Mesendoderm (in vitro differentiated cells): ENCODE results near the gene IRF7.

ENCODE experiments used
- DNase-seq: peaks from one replicate; pipeline ENCODE4 v3.0.0; 2013
- H2AK5ac ChIP-seq: 2 replicates; pipeline ENCODE4 v1.6.1; 2013; ENCODE audit warnings: low read length, inconsistent platforms
- H2BK120ac ChIP-seq: 2 replicates; pipeline ENCODE4 v1.6.1; 2013; ENCODE audit warnings: low read depth, mild to moderate bottlenecking, low read length, moderate library complexity, mixed read lengths
- H2BK15ac ChIP-seq: replicated peaks from 2 replicates; pipeline ENCODE4 v1.6.1; 2013; ENCODE audit warnings: low read depth, mild to moderate bottlenecking, moderate library complexity
- H2BK5ac ChIP-seq: 2 replicates; pipeline ENCODE4 v1.6.1; 2013; ENCODE audit warnings: low read length, inconsistent platforms
- H3K18ac ChIP-seq: 2 replicates; pipeline ENCODE4 v1.6.1; 2013; ENCODE audit warnings: mild to moderate bottlenecking, low read length, mixed read lengths
- H3K23ac ChIP-seq: one replicate; pipeline ENCODE4 v1.6.1; 2013; ENCODE audit warnings: low read length
- H3K27ac ChIP-seq: 2 replicates; pipeline ENCODE4 v1.5.1; 2013; ENCODE audit warnings: low read depth, mild to moderate bottlenecking, inconsistent platforms, low read length, moderate library complexity
- H3K27me3 ChIP-seq: 2 replicates; pipeline ENCODE4 v1.6.1; 2013; ENCODE audit warnings: low read length, control low read depth, mild to moderate bottlenecking, inconsistent platforms; ENCODE audit not compliant: insufficient read depth, poor library complexity
- H3K36me3 ChIP-seq: 2 replicates; pipeline ENCODE4 v1.6.1; 2013; ENCODE audit warnings: low read length, inconsistent platforms; ENCODE audit not compliant: control insufficient read depth, insufficient read depth
- H3K4ac ChIP-seq: one replicate; pipeline ENCODE4 v1.6.1; 2013; ENCODE audit warnings: low read depth, mild to moderate bottlenecking, low read length, moderate library complexity
- H3K4me1 ChIP-seq: 2 replicates; pipeline ENCODE4 v1.6.1; 2013; ENCODE audit warnings: low read depth, low read length, inconsistent platforms; ENCODE audit not compliant: control insufficient read depth
- H3K4me2 ChIP-seq: 2 replicates; pipeline ENCODE4 v1.6.1; 2013; ENCODE audit warnings: low read length
- H3K4me3 ChIP-seq: 2 replicates; pipeline ENCODE4 v1.5.1; 2013; ENCODE audit warnings: mild to moderate bottlenecking, low read length
- H3K56ac ChIP-seq: one replicate; pipeline ENCODE4 v1.6.1; 2013; ENCODE audit warnings: low read length
- H3K79me1 ChIP-seq: 2 replicates; pipeline ENCODE4 v1.6.1; 2013; ENCODE audit warnings: low read length, inconsistent platforms
- H3K79me2 ChIP-seq: 2 replicates; pipeline ENCODE4 v1.6.1; 2013; ENCODE audit warnings: mild to moderate bottlenecking, low read length; ENCODE audit not compliant: control insufficient read depth, insufficient read depth
- H3K9ac ChIP-seq: 2 replicates; pipeline ENCODE4 v1.6.1; 2013; ENCODE audit warnings: low read length, inconsistent platforms
- H4K5ac ChIP-seq: one replicate; pipeline ENCODE4 v1.6.1; 2013; ENCODE audit warnings: low read length
- H4K8ac ChIP-seq: one replicate; pipeline ENCODE4 v1.6.1; 2013; ENCODE audit warnings: low read depth, mild to moderate bottlenecking, control low read depth, low read length, moderate library complexity
- WGBS: extraction: QIAGEN DNeasy Blood & Tissue Kit; methylation state at CpG from one replicate; pipeline ENCODE4 v1.1.7; 2013; ENCODE audit warnings: low lambda C conversion rate, missing lambda C conversion rate; ENCODE audit not compliant: insufficient coverage; ENCODE audit errors: extremely low coverage; 5-methylcytosine and 5-hydroxymethylcytosine counted together

The IRF7 gene

DNA sequence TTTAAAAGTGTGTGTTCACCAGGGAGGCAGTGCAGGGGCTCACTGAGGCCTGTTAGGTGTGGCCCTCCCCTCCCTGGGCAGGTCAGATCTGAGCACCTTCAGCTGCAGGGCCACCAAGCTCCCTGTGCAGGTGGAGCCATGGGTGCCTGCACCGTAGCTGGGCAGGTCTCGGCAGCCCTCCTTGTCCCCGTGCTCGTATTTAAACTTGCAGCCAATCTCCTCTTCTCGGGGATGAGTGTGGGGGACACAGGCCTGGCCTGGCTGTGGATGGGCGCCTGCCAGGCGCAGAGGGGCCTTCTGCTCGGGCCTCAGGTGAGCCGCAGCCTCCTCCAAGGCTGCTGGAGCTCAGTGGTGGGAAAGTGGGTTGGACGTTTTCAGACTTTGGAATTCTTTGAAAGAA is 20.4 kb downstream of the IRF7 start:
- Histone ChIP-seq H2BK120ac (no peak overlapping the region), H3K4me2 (no peak overlapping the region), H3K23ac (no peak overlapping the region), H3K36me3 (peaks cover 34% of the 10 kb centered on the region), H3K4me1 (no peaks in the 10 kb centered on the region), H3K9ac (no peak overlapping the region), H3K27me3 (no peaks in the 10 kb centered on the region), H3K4ac (no peak overlapping the region), H3K4me3 (no peak overlapping the region), H2BK15ac (no peak overlapping the region), H3K56ac (no peak overlapping the region), H2AK5ac (no peak overlapping the region), H3K79me1 (peaks cover 5% of the 10 kb centered on the region), H4K8ac (no peak overlapping the region), H4K5ac (no peak overlapping the region), H3K27ac (no peak overlapping the region), H2BK5ac (no peak overlapping the region), H3K18ac (no peak overlapping the region), H3K79me2 (no peaks in the 10 kb centered on the region)
- DNase-seq: no peak
- WGBS: no CpG with 5 or more reads among the region's 10 CpGs

DNA sequence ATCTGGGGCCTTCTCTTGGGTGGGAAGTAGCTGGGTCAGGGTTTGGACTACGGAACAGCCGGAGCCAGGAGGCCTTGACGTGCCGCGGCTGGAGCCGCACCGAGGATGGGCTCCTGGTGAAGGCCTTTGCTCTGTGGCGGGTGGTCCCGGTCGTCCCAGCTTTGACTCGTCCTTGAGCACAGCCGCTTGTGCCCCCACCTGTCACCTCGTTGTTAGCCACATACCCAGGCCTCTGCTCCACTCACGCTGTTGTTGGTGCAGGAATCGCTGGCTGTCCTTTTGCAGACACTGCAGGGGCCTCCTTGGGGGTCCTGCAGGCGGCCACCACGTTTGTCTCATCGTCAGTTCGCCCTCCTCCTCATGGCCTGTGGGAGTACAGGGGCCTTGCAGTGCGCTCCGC is 22.4 kb downstream of the IRF7 start:
- DNase-seq: no peak
- Histone ChIP-seq H3K79me1 (peaks cover 9% of the 10 kb centered on the region), H2BK120ac (no peak overlapping the region), H3K79me2 (no peaks in the 10 kb centered on the region), H4K8ac (no peak overlapping the region), H3K27ac (no peak overlapping the region), H3K4me3 (no peak overlapping the region), H2BK5ac (no peak overlapping the region), H3K56ac (no peak overlapping the region), H3K36me3 (peaks cover 36% of the 10 kb centered on the region), H2BK15ac (no peak overlapping the region), H3K18ac (no peak overlapping the region), H3K4me2 (no peak overlapping the region), H3K9ac (no peak overlapping the region), H3K27me3 (no peaks in the 10 kb centered on the region), H2AK5ac (no peak overlapping the region), H3K4me1 (no peaks in the 10 kb centered on the region), H4K5ac (no peak overlapping the region), H3K4ac (no peak overlapping the region), H3K23ac (no peak overlapping the region)
- WGBS: no CpG with 5 or more reads among the region's 21 CpGs

DNA sequence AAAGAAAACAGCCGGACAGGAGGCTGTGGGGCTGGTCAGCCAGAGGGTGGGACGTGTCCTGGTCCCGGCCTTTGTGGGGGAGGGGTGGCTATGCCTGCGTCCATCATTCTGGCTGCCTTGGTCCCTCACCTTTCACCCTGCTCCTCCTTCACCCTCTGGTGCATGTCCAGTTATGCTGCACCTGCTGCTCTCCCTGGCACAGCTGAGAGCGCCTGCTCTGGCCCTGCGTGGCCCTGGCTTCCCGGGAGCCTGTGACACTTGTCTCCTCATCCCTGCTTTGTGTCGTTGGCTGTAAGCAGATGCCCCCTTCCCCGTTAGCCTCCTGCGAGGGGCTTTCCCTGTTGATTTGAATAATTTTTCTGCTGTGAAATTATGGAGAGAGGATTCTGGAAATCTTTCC is 22.8 kb downstream of the IRF7 start:
- H3K79me1 ChIP-seq: peaks cover 11% of the 10 kb centered on the region
- H3K36me3 ChIP-seq: peaks cover 38% of the 10 kb centered on the region
- no peak overlapping the region for H3K23ac ChIP-seq
- no peak overlapping the region for H3K4ac ChIP-seq
- H3K4me1 ChIP-seq: no peaks in the 10 kb centered on the region
- no peak overlapping the region for H3K27ac ChIP-seq
- no peaks in the 10 kb centered on the region for H3K27me3 ChIP-seq
- H4K8ac ChIP-seq: no peak overlapping the region
- no peak overlapping the region for H2BK15ac ChIP-seq
- no peaks in the 10 kb centered on the region for H3K79me2 ChIP-seq
- H2AK5ac ChIP-seq: no peak overlapping the region
- no CpG with 5 or more reads among the region's 10 CpGs for WGBS
- H3K18ac ChIP-seq: no peak overlapping the region
- no peak overlapping the region for H2BK5ac ChIP-seq
- no peak overlapping the region for H3K4me2 ChIP-seq
- no peak overlapping the region for H3K4me3 ChIP-seq
- H3K9ac ChIP-seq: no peak overlapping the region
- H2BK120ac ChIP-seq: no peak overlapping the region
- H3K56ac ChIP-seq: no peak overlapping the region
- no peak overlapping the region for H4K5ac ChIP-seq
- DNase-seq: no peak

DNA sequence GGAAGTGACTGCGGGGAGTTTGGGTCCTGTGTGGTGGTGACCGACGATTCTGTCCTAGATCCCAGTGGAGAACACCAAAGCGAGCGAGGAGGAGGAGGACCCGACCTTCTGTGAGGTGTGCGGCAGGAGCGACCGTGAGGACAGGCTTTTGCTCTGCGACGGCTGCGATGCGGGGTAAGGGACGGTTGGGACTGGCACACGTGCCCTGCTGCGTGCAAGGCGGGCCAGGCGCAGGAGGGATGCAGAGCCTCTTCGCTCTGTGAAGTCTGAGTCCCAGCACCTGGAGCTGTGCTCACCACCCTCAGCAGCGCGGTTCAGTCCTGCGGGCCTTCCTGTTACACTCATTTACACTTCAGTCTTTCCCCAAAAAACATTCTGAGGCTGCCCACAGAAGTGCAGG is 23.2 kb downstream of the IRF7 start:
- Histone ChIP-seq H3K4me1 (no peaks in the 10 kb centered on the region), H3K36me3 (peaks cover 39% of the 10 kb centered on the region), H3K79me1 (peaks cover 11% of the 10 kb centered on the region), H3K27me3 (no peaks in the 10 kb centered on the region), H3K18ac (no peak overlapping the region), H3K9ac (no peak overlapping the region), H3K4ac (no peak overlapping the region), H3K27ac (no peak overlapping the region), H2BK120ac (no peak overlapping the region), H2AK5ac (no peak overlapping the region), H3K4me3 (no peak overlapping the region), H3K23ac (no peak overlapping the region), H3K4me2 (no peak overlapping the region), H4K5ac (no peak overlapping the region), H2BK15ac (no peak overlapping the region), H3K56ac (no peak overlapping the region), H2BK5ac (no peak overlapping the region), H4K8ac (no peak overlapping the region), H3K79me2 (no peaks in the 10 kb centered on the region)
- DNase-seq: no peak
- no CpG with 5 or more reads among the region's 22 CpGs for WGBS

DNA sequence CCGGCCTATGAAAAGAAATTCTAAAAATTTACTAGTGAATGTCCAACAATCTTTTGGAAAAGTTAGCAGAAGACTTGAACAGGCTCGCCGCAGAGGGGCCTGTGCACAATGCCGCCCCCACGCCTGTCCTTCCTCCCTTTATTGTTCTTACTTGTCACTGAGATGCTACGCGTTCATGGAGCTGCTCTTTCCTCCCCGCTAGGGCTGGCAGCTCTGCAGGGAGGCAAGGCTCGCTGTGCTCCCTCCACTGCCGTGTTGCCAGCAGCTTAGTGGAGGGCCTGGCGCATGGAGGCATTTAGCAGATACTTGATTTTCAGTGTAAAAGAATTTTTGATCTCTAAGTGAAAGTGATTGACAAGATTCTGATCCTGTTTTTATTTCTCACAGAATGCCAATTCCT is 24.8 kb downstream of the IRF7 start:
- Histone ChIP-seq H2AK5ac (no peak overlapping the region), H3K36me3 (peaks cover 38% of the 10 kb centered on the region), H3K27me3 (no peaks in the 10 kb centered on the region), H3K23ac (no peak overlapping the region), H4K5ac (no peak overlapping the region), H3K56ac (no peak overlapping the region), H3K4me3 (no peak overlapping the region), H3K27ac (no peak overlapping the region), H3K4me1 (no peaks in the 10 kb centered on the region), H3K4ac (no peak overlapping the region), H4K8ac (no peak overlapping the region), H2BK15ac (no peak overlapping the region), H2BK5ac (no peak overlapping the region), H3K79me1 (peaks cover 12% of the 10 kb centered on the region), H3K18ac (no peak overlapping the region), H2BK120ac (no peak overlapping the region), H3K4me2 (no peak overlapping the region), H3K79me2 (no peaks in the 10 kb centered on the region), H3K9ac (no peak overlapping the region)
- no peak for DNase-seq
- WGBS: no CpG with 5 or more reads among the region's 11 CpGs

DNA sequence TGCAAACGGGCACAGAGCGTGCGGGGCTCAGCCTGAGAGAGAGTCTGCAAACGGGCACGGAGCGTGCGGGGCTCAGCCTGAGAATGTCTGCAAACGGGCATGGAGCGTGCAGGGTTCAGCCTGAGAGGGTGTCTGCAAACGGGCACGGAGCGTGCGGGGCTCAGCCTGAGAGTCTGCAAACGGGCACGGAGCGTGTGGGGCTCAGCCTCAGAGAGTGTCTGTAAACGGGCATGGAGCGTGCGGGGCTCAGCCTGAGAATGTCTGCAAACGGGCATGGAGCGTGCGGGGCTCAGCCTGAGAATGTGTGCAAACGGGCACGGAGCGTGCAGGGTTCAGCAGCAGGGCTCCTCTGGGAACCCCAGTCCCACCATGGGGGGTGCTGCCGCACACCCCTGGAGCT is 26.0 kb downstream of the IRF7 start:
- Histone ChIP-seq H3K27ac (no peak overlapping the region), H3K36me3 (peaks cover 36% of the 10 kb centered on the region)
- WGBS: no CpG with 5 or more reads among the region's 26 CpGs

More for the DNA sequence above, 26.0 kb downstream of the IRF7 start:
- Histone ChIP-seq H3K27me3 (no peaks in the 10 kb centered on the region), H3K23ac (no peak overlapping the region), H3K4ac (no peak overlapping the region), H3K79me1 (peaks cover 10% of the 10 kb centered on the region), H3K4me3 (no peak overlapping the region), H4K5ac (no peak overlapping the region), H3K79me2 (no peaks in the 10 kb centered on the region), H2BK15ac (no peak overlapping the region), H2AK5ac (no peak overlapping the region), H4K8ac (no peak overlapping the region), H3K56ac (no peak overlapping the region), H3K18ac (no peak overlapping the region), H3K4me1 (no peaks in the 10 kb centered on the region), H2BK120ac (no peak overlapping the region), H3K9ac (no peak overlapping the region), H3K4me2 (no peak overlapping the region), H2BK5ac (no peak overlapping the region)
- DNase-seq: no peak
